RKO (cell line): ENCODE data around the gene ZNF546.
A peak's percentile ranks its signal among the peaks of the same experiment; 100 is the strongest.
"Not testable (repeated sequence)": the region's sequence is repeated elsewhere in the genome, so short reads cannot be mapped to it uniquely, and the experiment has no call there.

Experiments
- DNase-seq: peaks from one replicate; pipeline ENCODE4 v3.0.0-alpha.2; 2016; ENCODE audit warnings: low spot score

ZNF546 gene

DNA sequence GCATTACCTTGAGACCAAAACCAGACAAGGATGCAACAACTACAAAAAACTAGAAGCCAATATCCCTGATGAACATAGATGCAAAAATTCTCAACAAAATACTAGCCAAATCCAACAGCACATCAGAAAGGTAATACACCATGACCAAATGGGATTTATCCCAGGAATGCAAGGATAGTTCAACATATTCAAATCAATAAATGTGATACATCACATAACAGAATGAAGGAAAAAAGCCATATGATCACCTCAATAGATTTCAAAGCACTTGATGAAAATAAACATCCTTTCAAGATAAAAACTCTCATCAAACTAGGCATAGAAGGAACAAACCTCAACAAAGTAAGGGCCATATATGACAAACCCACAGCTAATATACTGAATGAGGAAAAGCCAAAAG is 10.2 kb upstream of the ZNF546 start:
- no peak for DNase-seq

DNA sequence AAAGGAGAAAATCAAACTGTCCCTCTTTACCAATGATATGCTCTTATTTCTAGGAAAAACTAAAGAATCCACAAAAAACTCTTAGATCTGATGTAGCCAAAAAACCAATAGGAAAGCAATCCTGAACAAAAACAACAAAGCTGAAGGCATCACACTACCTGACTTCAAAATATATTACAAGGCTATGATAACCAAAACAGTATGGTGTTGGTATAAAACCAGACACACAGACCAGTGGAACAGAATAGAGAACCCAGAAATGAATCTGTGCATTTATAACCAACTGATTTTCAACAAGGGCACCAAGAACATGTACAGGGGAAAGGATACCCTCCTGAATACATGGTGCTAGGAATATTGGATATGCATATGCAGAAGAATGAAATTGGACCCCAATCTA is 9.7 kb upstream of the ZNF546 start:
- no peak for DNase-seq

DNA sequence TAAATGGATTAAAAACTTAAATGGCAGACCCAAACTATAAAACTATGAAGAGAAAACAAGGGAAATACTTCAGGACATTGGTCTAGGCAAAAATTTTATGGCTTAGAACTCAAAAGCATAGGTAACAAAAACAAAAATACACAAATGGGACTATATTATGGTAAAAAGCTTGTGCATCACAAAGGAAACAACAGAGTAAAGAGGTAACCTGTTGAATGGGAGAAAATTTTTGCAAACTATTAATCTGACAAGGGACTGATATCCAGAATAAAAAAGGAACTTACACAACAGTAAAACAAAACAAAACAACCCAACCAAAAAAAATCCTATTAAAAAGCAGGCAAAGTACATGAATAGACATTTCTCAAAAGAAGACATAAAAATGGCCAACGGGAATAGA is 9.3 kb upstream of the ZNF546 start:
- no peak for DNase-seq

DNA sequence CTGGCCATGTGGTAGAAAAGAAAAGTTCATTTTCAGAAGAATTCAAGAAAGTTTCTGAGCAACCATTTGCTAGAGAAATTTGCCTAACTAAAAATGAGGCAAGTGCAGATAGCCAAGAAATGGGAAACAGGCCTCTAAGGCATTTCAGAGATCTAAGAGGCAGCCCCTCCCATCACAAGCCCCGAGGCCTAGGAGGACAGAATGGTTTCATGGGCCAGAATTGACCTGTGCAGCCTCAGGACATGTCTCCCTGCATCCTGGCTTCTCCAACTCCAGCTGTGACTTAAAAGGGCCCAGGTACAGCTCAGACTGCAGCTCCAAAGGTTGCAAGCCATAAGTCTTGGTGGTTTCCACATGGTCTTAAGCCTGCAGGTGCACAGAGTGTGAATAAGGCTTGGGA is 3.3 kb upstream of the ZNF546 start:
- no peak for DNase-seq

DNA sequence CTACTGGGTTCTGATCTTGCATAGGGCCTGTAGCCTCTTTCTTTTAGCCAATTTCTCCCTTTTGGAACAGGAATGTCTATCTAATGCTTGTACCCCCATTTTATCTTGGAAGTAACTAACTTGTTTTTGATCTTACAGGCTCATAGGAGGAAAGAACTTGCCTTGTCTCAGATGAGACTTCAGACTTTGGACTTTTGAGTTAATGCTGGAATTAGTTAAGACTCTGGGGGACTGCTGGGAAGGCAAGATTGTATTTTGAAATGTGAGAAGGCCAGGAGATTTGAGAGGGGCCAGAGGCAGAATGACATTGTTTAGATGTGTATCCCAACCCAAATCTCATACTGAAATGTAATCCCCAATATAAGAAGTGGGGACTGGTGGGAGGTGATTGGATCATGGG is 2.5 kb upstream of the ZNF546 start:
- no peak for DNase-seq

DNA sequence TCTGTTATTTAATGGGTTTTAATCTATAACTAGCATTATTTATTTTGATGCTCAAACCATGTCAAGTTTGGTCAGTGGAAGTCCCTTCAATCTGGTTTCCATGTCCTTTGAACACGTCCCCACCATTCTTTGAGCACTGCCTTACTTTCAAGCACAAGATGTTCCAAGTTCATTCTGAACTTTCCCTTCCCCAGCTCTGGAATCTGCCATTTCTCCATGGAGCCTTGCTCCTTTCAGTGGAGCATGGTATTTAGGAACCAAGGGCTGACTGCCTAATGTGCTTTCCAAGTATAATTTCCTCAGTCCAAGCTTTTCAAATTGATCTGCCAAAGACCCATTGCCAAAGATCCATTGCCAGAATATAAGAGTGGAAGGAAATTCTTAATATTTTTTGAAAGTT is 1.1 kb upstream of the ZNF546 start:
- DNase-seq = no peak

DNA sequence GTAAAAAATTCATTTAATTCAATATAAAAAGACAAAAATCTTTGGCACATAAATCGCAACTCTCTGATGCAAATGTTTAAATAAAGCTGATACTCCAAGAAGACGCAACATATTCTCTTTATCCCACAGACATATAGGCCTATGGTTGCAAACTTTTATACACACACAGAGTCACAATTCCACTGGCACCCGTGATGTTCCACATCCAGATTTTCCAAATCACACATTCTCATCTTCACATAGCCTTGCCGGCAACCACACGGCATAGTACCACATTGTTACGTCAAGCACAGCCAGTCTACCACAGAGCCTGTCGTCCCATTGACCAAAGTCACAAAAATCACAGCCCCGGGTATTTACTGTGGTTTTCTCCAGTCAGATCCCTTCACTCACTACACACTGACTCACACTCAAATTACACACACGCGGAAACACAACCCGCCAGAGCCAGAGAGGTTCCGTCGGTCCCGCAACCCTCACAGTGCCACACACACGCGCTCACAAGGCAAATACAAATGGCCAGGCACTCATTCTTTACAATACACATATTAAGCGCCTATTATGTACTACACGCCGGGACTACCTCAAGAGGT is 546 bp upstream of the ZNF546 start:
- DNase-seq = peak; percentile 79

DNA sequence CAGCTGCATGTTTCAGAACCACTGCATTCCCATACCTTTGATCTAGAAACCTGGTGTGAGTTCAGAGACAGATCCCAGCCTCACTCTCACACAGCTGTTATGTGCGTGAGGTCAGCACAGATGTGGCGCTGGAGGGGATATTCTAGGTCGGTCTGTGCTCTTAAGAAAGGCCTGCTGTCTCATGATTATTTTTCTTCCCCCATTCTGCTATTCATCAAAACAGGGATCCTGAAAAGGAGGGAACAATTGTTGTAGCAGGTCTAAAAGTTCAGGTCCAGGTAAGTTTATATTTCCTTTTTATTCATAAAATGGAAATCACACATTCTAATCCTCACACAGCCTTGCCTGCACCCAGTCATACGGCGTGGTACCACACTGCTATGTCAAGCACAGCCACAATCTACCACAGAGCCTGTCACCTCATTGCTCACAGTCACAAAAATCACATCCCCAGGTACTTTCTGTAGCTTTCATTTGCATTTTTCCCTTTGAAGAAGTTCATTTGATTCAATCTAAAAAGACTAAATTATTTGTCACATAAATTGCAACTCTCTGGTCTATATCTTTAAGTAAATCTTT is 867 bp downstream of the ZNF546 start:
- peak; percentile 19 for DNase-seq

DNA sequence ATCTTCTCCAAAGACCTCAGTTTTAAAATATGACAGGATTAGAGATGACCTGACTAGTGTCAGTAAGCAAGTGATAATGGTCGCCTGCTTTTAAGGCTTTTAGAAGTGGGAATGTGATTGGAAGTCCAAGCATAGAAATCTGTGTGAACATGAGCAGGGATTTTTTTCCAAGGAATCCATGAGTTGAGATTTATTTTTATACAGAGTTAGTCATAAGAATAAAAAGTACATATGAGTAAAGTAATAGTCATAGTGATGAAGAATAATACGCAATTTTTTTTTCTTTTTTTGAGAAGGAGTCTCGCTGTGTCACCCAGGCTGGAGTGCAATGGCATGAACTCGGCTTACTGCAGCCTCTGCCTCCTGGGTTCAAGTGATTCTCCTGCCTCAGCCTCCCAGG is 1.6 kb downstream of the ZNF546 start:
- peak; percentile 89 for DNase-seq

DNA sequence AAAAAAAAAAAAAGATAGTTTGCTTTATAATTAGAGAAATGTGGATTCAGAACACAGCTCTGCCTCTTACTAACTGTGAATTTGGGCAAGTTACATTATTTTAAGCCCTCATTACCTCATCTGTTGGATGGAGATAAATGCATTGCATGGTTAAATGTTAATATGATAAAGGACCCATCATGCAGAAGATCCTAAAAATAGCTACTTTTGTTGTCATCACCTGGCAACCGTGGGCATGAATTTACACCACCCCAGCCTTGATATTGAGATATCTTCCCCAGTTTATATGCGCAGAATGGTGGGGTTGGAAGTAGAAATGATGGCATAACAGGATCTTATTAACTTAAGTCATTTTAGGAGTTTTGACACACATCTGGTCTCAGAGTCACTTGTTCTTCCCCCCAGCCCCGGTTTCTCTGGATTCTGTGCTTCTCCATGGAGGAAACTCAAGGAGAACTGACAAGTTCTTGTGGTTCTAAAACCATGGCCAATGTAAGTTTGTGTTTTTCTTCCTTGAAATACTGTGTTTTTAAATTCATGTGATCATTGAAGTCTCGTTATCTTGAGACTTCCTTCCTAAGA is 8.9 kb downstream of the ZNF546 start:
- no peak for DNase-seq

DNA sequence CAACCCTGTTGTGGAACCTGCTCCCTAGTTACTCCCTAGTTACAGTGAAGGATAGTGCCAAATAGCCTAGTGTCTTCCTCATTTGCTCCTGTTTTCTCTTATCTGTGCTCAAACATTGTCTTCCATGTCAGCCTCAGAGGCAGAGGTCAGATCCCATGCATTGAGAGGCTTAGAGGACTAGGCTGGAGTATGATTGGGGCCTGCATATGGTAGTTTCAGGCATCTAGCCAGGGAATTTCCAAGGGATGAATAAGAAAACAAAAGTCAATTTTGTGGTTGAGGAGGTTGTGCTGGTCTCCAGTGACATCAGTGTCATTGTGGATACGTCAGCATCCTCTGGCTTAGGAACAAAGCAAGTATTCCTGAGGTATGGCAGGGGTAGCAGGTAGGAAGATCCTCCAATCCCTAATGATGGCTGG is 9.4 kb downstream of the ZNF546 start:
- DNase-seq = peak; percentile 58

DNA sequence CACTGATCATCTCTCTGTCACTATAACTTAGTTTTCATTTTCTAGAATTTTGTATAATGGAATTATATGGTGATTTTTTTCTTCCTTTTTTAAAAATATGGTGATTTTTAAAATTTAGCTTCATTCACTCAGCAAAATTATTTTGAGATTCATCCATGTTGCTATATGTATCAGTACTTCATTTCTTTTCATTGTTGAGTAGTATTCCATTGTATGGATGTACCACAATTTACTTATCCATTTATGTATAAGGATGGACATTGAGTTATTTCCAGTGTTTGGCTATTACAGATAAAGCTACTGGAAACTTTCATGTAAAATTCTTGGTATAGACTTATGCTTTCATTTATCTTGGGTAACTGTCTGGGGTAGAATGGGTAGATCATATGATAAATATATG is 12.8 kb downstream of the ZNF546 start:
- DNase-seq = no peak

DNA sequence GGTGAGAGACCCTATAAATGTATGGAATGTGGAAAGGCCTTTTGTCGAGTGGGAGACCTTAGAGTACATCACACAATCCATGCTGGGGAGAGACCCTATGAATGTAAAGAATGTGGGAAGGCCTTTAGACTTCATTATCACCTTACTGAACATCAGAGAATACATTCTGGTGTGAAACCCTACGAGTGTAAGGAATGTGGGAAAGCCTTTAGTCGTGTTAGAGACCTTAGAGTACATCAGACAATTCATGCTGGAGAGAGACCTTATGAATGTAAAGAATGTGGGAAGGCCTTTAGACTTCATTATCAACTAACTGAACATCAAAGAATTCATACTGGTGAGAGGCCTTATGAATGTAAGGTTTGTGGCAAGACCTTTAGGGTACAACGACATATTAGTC is 17.1 kb downstream of the ZNF546 start:
- DNase-seq = no peak

DNA sequence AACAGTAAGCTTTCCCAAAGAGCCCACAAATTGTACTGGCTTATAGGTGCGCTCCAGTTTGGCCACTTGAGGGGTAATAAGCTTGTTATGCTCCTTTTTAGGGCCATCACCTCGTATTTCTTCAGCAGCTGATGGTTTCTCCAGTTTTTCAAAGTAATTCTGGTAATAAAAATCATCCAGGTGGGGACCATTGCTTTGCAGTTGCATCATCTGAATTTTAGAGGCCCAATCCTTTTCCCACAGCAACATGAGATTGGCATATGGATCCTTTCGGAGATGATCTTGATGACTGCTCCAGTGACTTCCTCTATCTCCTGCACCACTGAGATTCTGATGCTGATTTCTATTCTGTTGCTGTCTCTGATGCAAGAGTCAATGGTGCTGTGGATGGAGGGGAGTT is 27.1 kb downstream of the ZNF546 start:
- no peak for DNase-seq

DNA sequence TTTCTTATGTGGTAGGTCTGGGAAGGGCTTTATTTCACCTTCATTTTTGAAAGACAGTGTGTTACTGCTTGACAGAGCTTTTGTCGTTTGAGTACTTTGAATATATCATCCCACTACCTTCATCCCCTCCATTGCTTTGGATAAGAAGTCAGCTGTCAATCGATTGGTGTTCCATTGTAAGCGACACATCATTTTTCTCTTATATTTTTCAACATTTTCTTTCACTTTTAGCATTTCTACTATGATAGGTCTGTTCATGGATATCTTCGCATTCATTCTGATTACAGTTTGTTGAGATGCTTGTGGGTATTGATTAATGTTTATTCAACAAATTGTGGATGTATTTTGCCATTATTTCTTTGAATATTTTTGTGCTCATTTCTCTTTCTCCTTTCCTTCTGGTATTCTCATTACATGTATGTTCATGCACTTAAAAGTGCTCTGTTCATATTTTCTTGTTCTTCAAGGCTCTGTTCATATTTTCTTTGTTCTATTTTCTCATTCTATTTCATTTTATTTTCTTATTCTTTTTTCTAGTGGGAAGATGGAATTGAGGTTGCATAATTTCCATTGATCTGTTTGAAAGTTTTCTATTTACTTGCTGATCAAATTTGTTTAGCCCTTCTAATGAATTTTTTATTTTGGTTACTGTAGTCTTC is 29.2 kb downstream of the ZNF546 start:
- DNase-seq = no peak

DNA sequence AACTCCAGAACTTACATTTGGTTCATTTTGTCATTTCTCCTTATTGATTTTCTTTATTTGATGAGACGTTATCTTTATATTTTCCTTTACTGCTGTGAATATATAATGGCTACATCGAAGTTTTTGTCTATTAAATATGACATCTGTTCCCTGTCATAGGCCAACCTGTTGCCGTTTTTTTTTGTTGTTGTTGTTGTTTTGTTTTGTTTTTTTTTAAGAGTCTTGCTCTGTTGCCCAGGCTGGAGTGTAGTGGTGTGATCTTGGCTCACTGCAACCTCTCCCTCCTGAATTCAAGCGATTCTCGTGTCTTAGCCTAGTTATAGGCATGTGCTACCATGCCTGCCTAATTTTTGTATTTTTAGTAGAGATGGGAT is 29.7 kb downstream of the ZNF546 start:
- DNase-seq = no peak

DNA sequence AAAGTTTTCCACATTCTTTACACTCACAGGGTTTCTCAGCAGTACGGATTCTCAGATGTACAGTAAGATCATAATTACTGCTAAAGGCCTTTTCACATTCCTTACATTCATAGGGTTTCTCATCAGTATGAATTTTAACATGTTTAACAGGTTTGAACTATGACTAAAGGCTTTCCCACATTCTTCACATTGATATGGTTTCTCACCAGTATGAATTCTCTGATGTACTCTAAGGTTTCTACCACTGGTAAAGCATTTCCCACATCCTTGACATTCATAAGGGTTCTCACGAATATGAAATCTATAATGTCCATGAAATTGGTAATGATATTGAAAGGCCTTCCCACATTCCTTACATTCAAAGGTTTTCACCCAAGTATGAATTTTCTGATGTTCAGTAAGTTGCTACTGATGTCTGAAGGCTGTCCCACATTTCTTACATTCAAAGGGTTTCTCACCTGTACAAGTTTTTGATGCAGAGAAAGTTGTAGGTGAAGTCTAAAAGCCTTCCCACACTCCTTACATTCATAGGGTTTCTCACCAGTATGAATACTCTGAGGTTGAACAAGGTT is 37.2 kb downstream of the ZNF546 start:
- DNase-seq = no peak

DNA sequence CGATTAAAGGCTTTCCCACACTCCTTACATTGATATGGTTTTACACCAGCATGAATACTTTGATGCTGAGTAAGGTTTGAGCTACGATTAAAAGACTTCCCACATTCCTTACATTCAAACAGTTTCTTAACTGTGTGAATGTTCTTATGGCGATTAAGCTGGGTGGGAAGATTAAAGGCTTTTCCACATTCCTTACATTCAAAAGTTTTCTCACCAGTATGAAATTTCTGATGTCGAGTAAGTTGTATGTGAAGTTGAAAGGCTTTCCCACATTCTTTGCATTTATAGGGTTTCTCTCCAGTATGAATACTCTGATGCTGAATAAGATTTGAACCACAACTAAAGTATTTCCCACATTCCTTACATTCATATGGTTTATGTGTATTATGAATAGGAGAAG is 39.1 kb downstream of the ZNF546 start:
- no peak for DNase-seq

DNA sequence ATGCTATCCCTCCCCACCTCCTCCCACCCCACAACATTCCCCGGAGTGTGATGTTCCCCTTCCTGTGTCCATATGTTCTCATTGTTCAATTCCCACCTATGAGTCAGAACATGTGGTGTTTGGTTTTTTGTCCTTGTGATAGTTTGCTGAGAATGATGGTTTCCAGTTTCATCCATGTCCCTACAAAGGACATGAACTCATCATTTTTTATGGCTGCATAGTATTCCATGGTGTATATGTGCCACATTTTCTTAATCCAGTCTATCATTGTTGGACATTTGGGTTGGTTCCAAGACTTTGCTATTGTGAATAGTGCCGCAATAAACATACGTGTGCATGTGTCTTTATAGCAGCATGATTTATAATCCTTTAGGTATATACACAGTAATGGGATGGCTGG is 41.2 kb downstream of the ZNF546 start:
- DNase-seq = not testable (repeated sequence)

DNA sequence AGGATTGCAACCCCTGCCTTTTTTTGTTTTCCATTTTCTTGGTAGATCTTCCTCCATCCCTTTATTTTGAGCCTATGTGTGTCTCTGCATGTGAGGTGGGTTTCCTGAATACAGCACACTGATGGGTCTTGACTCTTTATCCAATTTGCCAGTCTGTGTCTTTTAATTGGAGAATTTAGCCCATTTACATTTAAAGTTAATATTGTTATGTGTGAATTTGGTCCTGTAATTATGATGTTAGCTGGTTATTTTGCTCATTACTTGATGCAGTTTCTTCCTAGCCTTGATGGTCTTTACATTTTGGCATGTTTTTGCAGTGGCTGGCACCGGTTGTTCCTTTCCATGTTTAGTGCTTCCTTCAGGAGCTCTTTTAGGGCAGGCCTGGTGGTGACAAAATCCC is 44.9 kb downstream of the ZNF546 start:
- not testable (repeated sequence) for DNase-seq

DNA sequence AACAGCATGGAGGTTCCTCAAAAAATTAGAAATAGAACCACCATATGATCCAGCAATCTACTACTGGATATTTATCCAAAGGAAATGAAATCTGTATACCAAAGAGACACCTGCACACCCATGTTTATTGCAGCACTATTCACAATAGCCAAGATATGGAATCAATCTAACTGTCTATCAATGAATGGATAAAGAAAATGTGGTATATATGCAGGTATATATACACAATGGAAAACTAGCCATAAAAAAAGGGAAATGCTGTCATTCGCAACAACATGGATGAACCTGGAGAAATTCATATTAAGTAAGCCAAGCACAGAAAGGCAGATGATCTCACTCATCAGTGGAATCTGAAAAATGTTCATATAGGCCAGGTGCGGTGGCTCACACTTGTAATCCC is 56.6 kb downstream of the ZNF546 start:
- DNase-seq = no peak

DNA sequence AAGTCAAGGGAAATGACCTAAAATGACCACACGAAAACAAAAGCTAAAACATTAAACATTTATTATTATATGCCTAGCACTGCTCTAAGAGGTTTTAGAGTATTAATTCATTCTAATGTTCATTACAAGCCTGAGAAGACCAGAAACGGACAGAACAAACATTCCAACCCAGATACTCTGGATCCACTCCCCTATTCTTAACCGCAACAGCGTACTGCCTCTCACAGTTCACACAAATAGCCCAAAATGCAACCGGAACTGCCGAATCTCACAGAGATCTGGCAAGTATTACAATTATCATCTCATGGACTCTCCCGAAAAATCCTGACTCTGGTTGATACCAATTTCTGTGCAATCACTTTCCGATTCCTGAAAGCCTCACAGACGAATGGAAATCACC is 57.8 kb downstream of the ZNF546 start:
- peak; percentile 48 for DNase-seq

DNA sequence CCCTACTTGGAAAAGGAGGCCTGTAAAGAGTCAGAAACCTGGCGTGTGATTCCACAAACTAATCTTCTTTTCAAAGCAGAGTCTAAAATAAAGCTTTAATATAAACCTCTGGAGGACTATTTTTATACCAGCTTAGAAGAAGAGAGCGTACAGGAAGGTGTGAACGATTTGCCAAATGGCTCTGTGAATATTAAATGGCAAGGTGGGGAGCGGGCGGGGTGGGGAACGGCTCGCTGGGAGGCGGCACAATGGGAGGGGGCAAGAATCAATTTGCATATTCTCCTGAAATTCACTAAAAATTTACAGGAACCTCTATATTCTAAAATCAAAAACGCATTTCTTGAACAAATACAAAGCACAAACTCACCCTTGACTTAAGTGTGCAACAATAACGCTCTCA is 58.2 kb downstream of the ZNF546 start:
- peak; percentile 41 for DNase-seq
